Mononuclear cell (primary cell): ENCODE measurements around the gene ALOX5. TPM values are rescaled to one million over a fixed set of nuclear protein-coding genes. Genes with fewer than 3 reads are reported as not detected.
"Not testable (repeated sequence)": the region's sequence is repeated elsewhere in the genome, so short reads cannot be mapped to it uniquely, and the experiment has no call there.

Experiments used
- H3K27me3 ChIP-seq: 2 replicates; pipeline ENCODE4 v1.6.0; 2011; ENCODE audit warnings: low read length, control low read depth; ENCODE audit not compliant: insufficient read depth
- H3K4me1 ChIP-seq: 2 replicates; pipeline ENCODE4 v1.5.1; 2011; ENCODE audit warnings: mild to moderate bottlenecking, low read length, control low read depth; ENCODE audit not compliant: insufficient read depth
- H3K4me3 ChIP-seq: 2 replicates; pipeline ENCODE4 v1.5.1; 2011; ENCODE audit warnings: mild to moderate bottlenecking, low read length, moderate library complexity
- H3K9me3 ChIP-seq: 2 replicates; pipeline ENCODE4 v1.5.1; 2011; ENCODE audit warnings: low read depth, mild to moderate bottlenecking, control low read depth, low read length
- total RNA-seq: library from RNA; depleted of rRNA; stranded (reverse); fragments of >200 nt; gene quantifications from one replicate; pipeline ENCODE4 v1.2.3, GENCODE V29; 2012

ALOX5 gene
- total RNA-seq, 1 donor = 88.9 TPM

DNA sequence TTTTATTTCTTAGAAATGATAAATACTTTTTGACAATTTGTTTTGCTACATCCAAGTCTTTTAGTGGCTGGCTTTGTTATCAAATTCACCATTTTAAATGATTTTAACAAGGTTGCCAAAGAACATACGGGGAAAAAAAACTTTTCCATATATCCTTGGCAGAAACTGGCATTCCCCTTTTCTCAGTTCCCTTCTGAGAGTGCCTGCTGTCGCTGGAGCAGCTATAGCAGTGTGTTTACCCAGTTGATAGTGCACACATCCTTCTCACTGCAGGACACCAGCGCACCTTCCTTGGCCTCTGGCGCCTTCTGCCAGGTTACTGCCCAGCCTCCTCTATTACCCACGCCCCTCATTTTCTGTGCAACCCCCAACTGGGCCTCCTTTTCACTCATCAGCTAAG is 94.1 kb downstream of the ALOX5 start:
- Histone ChIP-seq H3K9me3 (no peaks in the 10 kb centered on the region), H3K4me3 (no peak overlapping the region), H3K4me1 (peaks cover 42% of the 10 kb centered on the region), H3K27me3 (no peaks in the 10 kb centered on the region)

DNA sequence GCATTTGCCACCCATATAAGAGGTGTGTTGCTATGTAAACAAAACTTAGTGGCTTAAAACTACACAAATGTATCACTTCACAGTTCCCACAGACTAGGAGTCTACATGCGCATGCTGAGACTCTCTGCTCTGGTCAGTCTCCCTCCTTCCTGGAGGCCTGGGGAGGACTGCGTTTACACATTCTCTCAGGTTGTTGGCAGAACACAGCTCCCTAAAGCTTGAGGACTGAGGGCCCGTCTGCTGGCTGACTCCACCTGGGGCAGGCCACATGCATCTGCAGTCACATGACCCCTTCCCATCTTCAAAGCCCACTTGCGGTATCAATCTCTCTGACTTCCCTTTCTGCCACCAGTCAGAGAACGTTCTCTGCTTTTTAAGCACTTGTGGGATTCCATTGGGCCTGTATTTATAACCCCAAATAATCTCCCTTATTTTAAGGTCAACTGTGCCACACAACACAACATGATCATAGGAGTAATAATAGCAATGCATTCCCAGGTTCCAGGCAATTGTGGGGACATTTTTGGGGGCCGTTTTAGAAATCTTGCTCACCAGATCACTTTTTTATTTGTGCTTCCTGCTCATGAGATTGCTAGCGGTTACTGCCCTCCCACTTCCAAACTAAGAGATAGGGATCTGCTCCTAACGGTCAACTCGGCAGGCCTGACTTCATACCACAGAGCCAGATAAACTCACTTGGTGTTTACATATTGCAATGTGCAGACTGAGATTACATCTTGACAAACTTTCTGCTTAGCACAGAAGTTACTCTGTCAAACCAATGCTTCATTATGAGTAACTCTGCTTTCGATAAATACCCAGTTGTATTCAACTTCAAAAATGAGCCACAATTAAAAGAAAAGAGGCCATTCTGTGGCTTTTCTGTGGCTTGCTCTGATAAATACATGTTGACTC is 96.3 kb downstream of the ALOX5 start:
- peaks cover 31% of the 10 kb centered on the region for H3K4me1 ChIP-seq

DNA sequence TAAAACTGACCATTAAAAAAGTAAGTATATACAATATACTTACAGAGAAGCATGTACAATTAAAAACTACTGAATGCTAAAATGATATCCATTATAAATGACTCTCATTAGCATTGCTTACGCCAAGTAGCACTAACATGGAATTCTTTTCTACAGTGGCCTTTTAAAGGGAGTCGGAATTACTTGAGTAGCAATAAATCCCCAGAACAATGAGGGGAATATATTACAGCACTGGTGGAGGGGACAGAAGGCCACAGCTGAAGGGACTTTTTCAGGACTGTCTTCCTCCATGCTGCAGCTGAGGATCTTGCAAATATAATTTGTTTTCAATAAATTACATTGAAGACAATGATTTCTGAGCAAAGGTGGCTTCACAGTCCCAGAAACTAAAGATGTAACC is 97.0 kb downstream of the ALOX5 start:
- Histone ChIP-seq H3K27me3 (no peaks in the 10 kb centered on the region), H3K9me3 (peaks cover 3% of the 10 kb centered on the region), H3K4me1 (peaks cover 29% of the 10 kb centered on the region), H3K4me3 (no peak overlapping the region)

More for the DNA sequence above, 96.3 kb downstream of the ALOX5 start:
- Histone ChIP-seq H3K9me3 (no peaks in the 10 kb centered on the region), H3K27me3 (no peaks in the 10 kb centered on the region), H3K4me3 (no peak overlapping the region)

DNA sequence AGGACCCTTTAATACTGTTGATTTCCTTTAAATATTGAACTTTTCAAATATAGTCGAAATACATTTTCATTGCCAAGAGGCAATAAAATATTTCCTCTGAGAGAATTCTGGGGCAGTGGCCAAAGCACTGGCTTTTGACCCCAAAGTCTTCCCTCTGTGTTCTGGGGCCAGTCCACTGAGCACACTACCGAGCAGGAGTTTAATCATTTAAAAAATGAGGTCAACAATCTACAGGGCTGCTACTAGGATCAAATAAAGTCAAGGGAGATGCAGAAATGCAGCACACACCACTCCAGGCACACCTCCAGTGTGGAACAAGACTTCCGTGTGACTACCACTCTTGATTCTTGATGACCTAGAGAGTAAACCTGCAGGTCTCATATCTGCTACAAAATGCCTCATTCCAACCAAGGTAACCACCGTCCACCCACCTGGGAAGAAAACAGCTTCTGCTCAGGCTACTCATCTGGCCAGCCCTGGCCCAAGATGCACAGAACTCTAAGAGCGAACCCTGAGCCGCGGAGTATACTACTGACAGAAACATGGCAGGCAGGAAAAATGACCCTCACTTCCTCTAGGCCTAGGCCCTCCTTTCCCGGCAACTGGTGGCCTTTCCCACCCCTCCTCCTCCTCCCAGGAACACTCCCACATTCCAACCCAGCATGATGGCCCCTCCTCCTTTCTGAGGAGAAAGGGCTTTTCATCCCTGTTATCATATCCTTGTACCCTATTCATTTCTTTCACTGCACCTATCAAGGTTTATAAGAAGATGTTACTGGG is 97.7 kb downstream of the ALOX5 start:
- no peaks in the 10 kb centered on the region for H3K27me3 ChIP-seq
- H3K4me3 ChIP-seq = no peak overlapping the region
- peaks cover 9% of the 10 kb centered on the region for H3K9me3 ChIP-seq
- H3K4me1 ChIP-seq = peaks cover 26% of the 10 kb centered on the region

- no peak overlapping the region for H3K4me3 ChIP-seq
- peaks cover 18% of the 10 kb centered on the region for H3K4me1 ChIP-seq
- H3K9me3 ChIP-seq = peaks cover 24% of the 10 kb centered on the region
- no peaks in the 10 kb centered on the region for H3K27me3 ChIP-seq
Observed at GRCh38 chr10:45473126-45473525, 99.1 kb downstream of the ALOX5 start.

DNA sequence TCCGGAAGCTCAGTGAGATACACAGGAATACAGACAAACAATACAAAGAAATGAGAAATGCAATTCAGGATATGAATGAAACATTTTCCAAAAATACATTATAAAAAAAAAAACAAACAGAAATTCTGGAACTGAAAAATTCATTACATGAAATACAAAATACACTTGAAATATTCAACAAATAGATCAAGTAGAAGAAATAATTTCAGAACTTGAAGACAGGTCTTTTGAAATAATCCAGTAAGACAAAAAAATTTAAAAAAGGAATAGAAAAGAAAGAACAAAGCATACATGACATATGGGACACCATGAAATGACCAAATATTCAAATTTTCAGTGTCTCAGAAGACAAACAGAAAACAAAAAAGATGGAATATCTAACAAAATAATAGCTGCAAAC is 102.5 kb downstream of the ALOX5 start:
- Histone ChIP-seq H3K9me3 (peaks cover 37% of the 10 kb centered on the region), H3K4me1 (no peaks in the 10 kb centered on the region), H3K4me3 (no peak overlapping the region), H3K27me3 (no peaks in the 10 kb centered on the region)

DNA sequence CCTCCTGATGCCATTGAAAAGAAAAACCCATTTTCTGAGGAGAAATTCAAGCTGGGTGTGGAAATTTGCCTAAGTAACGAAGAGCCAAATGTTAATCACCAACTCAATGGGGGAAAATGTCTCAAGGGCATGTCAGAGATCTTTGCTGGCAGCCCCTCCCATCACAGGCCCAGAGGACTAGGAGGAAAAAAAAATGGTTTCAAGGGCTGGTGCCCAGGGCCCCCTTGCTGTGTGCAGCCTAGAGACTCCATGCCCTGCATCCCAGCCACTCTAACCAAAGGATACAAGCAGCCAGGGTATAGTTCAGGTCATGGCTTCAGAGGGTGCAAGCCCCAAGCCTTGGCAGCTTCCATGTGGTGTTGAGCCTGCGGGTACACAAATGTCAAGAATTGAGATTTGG is 106.3 kb downstream of the ALOX5 start:
- Histone ChIP-seq H3K4me3 (no peak overlapping the region), H3K27me3 (no peaks in the 10 kb centered on the region), H3K4me1 (no peaks in the 10 kb centered on the region), H3K9me3 (peaks cover 37% of the 10 kb centered on the region)

GRCh38 chr10:45481100-45481499 is 107.1 kb downstream of the ALOX5 start:
- not testable (repeated sequence) for H3K4me1 ChIP-seq, H3K27me3 ChIP-seq, H3K4me3 ChIP-seq
- peaks cover 33% of the 10 kb centered on the region for H3K9me3 ChIP-seq

DNA sequence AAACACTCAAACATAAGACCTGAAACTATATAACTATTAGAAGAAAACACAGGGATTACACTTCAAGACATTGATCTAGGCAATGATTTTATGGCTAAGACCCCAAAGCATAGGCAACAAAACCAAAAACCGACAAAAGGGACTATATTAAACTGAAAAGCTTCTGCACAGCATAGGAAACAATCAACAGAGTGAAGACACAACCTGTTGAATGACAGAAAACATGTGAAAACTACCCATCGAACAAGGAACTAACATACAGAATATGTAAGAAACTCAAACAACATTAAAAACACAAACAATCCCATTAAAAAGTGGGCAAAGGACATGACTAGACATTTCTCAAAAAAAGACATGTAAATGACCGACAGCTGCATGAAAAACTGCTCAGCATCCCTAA is 109.0 kb downstream of the ALOX5 start:
- H3K4me1 ChIP-seq = no peaks in the 10 kb centered on the region
- peaks cover 14% of the 10 kb centered on the region for H3K9me3 ChIP-seq
- H3K4me3 ChIP-seq = no peak overlapping the region
- no peaks in the 10 kb centered on the region for H3K27me3 ChIP-seq

DNA sequence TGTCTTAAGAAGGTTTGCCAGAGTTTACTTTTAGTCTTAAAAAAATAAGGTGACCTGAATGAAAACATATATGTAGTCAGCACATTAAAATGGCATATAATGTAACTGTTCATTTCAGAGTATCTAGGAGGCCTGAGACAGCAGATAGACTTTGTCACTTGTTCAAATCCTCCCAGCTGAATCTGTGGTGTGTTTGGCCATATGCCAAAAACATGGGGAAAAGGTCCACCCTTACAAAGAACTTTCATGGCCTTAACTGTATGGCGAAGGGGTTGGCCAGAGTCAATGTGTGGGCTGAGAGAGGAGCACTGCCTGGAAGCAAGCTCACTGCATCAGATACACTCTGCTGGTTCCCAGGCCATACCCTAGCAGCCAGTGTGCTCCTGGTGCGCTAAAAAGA is 113.7 kb downstream of the ALOX5 start:
- Histone ChIP-seq H3K4me1 (no peaks in the 10 kb centered on the region), H3K4me3 (no peak overlapping the region), H3K9me3 (no peaks in the 10 kb centered on the region), H3K27me3 (no peaks in the 10 kb centered on the region)

- H3K27me3 ChIP-seq = no peaks in the 10 kb centered on the region
- H3K9me3 ChIP-seq = no peaks in the 10 kb centered on the region
- H3K4me1 ChIP-seq = no peaks in the 10 kb centered on the region
- H3K4me3 ChIP-seq = no peak overlapping the region
Observed at GRCh38 chr10:45488365-45488764, 114.3 kb downstream of the ALOX5 start.

DNA sequence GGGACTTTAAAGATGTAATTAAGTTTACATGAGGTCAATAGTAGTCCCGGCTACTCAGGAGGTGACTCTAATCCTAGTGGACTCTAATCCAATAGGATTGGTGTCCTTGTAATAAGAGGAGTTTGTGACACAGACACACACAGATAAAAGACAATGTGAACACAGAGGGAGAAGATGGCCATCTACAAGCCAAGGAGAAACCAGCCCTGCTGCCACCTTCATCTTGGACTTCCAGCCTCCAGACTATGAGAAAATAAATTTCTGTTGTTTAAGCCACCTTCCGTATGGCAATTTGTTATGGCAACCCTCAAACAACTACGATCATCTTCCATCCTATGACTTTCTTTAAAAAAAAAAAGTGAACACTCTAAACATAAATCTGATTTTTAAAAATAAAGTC is 116.3 kb downstream of the ALOX5 start:
- Histone ChIP-seq H3K9me3 (no peaks in the 10 kb centered on the region), H3K4me3 (no peak overlapping the region), H3K27me3 (no peaks in the 10 kb centered on the region), H3K4me1 (no peaks in the 10 kb centered on the region)

- H3K4me1 ChIP-seq = no peaks in the 10 kb centered on the region
- H3K4me3 ChIP-seq = no peak overlapping the region
- H3K27me3 ChIP-seq = no peaks in the 10 kb centered on the region
- H3K9me3 ChIP-seq = peaks cover 4% of the 10 kb centered on the region
Observed at GRCh38 chr10:45491061-45491460, 117.0 kb downstream of the ALOX5 start.
